Astrocyte (in vitro differentiated cells and primary cell): ENCODE results near the gene PAPPA2.

ENCODE experiments used
- EZH2 ChIP-seq: IDR thresholded peaks from 2 replicates; pipeline ENCODE4 v1.6.1; 2012; ENCODE audit warnings: mild to moderate bottlenecking, low read length, inconsistent platforms; ENCODE audit not compliant: insufficient read depth
- TF ChIP-seq, protein P1 (sequence below): IDR thresholded peaks from 2 replicates; pipeline ENCODE4 v1.5.1; 2011; ENCODE audit warnings: low read depth, mild to moderate bottlenecking, inconsistent platforms, low read length, moderate library complexity; ENCODE audit not compliant: insufficient read depth

DNA sequence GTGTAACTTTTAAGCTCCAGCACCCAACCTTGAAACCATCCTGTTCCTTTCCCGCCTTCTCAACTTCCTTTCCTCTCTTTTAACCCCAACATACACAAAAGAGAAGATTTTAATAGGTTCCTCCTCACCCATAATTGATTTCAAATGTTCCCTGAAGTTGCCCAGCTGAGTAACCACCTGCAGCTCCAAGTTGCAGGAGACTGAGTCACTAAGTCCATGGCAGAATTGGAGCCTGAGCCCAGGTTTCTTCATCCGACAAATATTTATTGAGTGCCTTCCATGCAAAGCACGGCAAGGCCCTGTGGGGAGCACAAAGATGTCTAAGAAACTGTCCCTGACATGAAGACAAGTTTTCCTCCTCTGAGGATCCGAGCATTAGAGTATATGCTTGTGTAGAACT lies 97.7 kb downstream of the PAPPA2 start:
- TF ChIP-seq, protein P1, sequence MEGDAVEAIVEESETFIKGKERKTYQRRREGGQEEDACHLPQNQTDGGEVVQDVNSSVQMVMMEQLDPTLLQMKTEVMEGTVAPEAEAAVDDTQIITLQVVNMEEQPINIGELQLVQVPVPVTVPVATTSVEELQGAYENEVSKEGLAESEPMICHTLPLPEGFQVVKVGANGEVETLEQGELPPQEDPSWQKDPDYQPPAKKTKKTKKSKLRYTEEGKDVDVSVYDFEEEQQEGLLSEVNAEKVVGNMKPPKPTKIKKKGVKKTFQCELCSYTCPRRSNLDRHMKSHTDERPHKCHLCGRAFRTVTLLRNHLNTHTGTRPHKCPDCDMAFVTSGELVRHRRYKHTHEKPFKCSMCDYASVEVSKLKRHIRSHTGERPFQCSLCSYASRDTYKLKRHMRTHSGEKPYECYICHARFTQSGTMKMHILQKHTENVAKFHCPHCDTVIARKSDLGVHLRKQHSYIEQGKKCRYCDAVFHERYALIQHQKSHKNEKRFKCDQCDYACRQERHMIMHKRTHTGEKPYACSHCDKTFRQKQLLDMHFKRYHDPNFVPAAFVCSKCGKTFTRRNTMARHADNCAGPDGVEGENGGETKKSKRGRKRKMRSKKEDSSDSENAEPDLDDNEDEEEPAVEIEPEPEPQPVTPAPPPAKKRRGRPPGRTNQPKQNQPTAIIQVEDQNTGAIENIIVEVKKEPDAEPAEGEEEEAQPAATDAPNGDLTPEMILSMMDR, result no peak
- no peak for TF ChIP-seq EZH2
